ENCODE data around the gene SPATA18. TPM values are rescaled to one million over a fixed set of nuclear protein-coding genes. Genes with fewer than 3 reads are reported as not detected.

SPATA18 gene
- total RNA-seq, 2 donors from 2014 or later = 1.4 to 3.3 TPM

DNA sequence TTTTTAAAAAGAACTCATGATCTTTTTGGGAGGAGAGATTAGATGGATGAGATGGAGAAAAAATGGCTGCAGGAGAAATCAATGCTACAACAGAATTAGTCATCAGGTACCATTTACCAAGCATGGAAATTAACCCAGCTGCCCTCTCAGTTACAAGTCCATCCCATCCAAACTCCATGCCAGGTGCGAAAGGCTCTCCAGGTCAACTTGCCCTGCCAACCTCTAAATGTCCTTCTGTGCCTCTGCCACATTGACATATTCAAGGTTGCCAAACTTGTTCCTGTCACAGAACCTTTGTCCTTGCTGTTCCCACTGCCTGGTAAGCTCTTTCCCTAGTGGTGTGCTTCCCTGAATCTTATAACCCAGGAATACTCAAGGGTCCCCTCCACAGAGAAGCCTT is 7.2 kb downstream of the SPATA18 start:
- H3K27ac ChIP-seq (ENCODE audit: low read depth, low read length) = no peak overlapping the region
- no peak overlapping the region for H3K27ac Mint-ChIP-seq
- no peaks in the 10 kb centered on the region for H3K9me3 ChIP-seq (ENCODE audit: control insufficient read depth, low read length)
- 91 to 100% methylated on average over 1 of the region's 1 CpG for WGBS, 2 experiments (ENCODE audit: insufficient coverage in 1 of 2, insufficient read length in 1 of 2)
- no peak for DNase-seq
- peaks cover 6% of the 10 kb centered on the region for H3K27me3 Mint-ChIP-seq (ENCODE audit: insufficient read depth)
- H3K36me3 Mint-ChIP-seq (ENCODE audit: low read depth) = no peaks in the 10 kb centered on the region
- no peak overlapping the region for H3K4me3 ChIP-seq (ENCODE audit: low read length)
- no peak overlapping the region for H3K9ac ChIP-seq (ENCODE audit: extremely low read depth, low read length, poor library complexity, severe bottlenecking)
- H3K4me3 Mint-ChIP-seq = no peak overlapping the region
- TF ChIP-seq, protein P1, sequence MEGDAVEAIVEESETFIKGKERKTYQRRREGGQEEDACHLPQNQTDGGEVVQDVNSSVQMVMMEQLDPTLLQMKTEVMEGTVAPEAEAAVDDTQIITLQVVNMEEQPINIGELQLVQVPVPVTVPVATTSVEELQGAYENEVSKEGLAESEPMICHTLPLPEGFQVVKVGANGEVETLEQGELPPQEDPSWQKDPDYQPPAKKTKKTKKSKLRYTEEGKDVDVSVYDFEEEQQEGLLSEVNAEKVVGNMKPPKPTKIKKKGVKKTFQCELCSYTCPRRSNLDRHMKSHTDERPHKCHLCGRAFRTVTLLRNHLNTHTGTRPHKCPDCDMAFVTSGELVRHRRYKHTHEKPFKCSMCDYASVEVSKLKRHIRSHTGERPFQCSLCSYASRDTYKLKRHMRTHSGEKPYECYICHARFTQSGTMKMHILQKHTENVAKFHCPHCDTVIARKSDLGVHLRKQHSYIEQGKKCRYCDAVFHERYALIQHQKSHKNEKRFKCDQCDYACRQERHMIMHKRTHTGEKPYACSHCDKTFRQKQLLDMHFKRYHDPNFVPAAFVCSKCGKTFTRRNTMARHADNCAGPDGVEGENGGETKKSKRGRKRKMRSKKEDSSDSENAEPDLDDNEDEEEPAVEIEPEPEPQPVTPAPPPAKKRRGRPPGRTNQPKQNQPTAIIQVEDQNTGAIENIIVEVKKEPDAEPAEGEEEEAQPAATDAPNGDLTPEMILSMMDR (conservative IDR thresholded peaks at IDR 0.05) = no peak
- peaks cover under 1% of the 10 kb centered on the region for H3K27me3 ChIP-seq (ENCODE audit: control insufficient read depth, insufficient read depth, low read length, poor library complexity, severe bottlenecking)
- no peaks in the 10 kb centered on the region for H3K9me3 Mint-ChIP-seq
- peaks cover 3% of the 10 kb centered on the region for H3K4me1 ChIP-seq (ENCODE audit: control insufficient read depth, insufficient read depth, low read length)
- no peaks in the 10 kb centered on the region for H3K36me3 ChIP-seq (ENCODE audit: control insufficient read depth, insufficient read depth, low read length)
- peaks cover 8% of the 10 kb centered on the region for H3K4me1 Mint-ChIP-seq

DNA sequence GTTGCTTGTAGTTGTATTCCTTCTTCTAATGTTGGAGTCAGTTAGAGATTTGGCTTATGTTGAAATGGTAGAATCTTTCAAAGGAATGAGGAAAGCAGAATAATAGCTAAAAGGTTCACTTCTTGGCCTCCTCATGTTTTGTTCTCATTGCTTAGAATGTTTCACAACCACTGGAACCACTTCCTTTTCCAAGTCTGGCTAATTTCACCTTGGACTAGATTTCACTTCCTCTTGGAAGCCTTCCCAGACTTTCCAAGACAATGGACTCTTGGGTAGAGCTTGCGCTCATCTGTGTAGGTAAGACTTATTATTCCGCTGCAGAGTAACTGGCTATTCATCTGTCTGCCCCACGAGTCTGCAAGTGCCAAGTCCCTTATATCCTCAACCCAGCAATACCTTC is 8.3 kb downstream of the SPATA18 start:
- Histone ChIP-seq H3K4me1 (ENCODE audit: control insufficient read depth, insufficient read depth, low read length) (no peaks in the 10 kb centered on the region), H3K27me3 (ENCODE audit: control insufficient read depth, insufficient read depth, low read length, poor library complexity, severe bottlenecking) (no peaks in the 10 kb centered on the region), H3K9me3 (ENCODE audit: control insufficient read depth, low read length) (no peaks in the 10 kb centered on the region), H3K9ac (ENCODE audit: extremely low read depth, low read length, poor library complexity, severe bottlenecking) (no peak overlapping the region), H3K27ac (ENCODE audit: low read depth, low read length) (no peak overlapping the region), H3K4me3 (ENCODE audit: low read length) (no peak overlapping the region), H3K36me3 (ENCODE audit: control insufficient read depth, insufficient read depth, low read length) (no peaks in the 10 kb centered on the region)
- Mint-ChIP-seq H3K27me3 (ENCODE audit: insufficient read depth) (no peaks in the 10 kb centered on the region), H3K36me3 (ENCODE audit: low read depth) (no peaks in the 10 kb centered on the region), H3K4me3 (no peak overlapping the region), H3K4me1 (peaks cover 2% of the 10 kb centered on the region), H3K27ac (no peak overlapping the region), H3K9me3 (no peaks in the 10 kb centered on the region)
- TF ChIP-seq, protein P1 (conservative IDR thresholded peaks at IDR 0.05) = no peak
- DNase-seq = no peak
- WGBS, 2 experiments (ENCODE audit: insufficient coverage in 1 of 2, insufficient read length in 1 of 2) = 91% methylated on average over 3 of the region's 3 CpGs; no CpG with 5 or more reads in 1 of the 2 experiments

DNA sequence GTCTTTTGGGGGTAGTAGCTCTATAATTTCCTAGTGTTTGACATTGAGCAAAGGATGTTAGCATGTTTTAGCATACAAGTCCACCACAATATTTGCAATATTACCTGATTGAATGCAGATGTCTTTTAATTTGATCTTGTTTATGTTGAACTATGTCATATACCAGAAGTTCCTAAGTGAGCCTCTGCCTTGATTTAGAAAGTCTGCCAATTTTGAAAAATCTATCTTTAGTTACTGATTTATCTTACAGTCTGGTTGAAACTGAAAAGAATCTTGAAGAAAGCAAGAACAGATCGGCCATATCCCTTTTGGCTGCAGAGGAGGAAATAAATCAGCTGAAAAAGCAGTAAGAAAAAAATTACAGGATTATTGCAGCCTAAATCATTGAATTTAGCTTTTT is 18.5 kb downstream of the SPATA18 start:
- H3K4me1 ChIP-seq (ENCODE audit: control insufficient read depth, insufficient read depth, low read length) = no peaks in the 10 kb centered on the region
- H3K27ac Mint-ChIP-seq = no peak overlapping the region
- H3K4me1 Mint-ChIP-seq = peaks cover 7% of the 10 kb centered on the region
- no peak overlapping the region for H3K9ac ChIP-seq (ENCODE audit: extremely low read depth, low read length, poor library complexity, severe bottlenecking)
- DNase-seq = no peak
- 87% methylated on average over 1 of the region's 1 CpG; no CpG with 5 or more reads in 1 of the 2 experiments for WGBS, 2 experiments (ENCODE audit: insufficient coverage in 1 of 2, insufficient read length in 1 of 2)
- TF ChIP-seq, protein P1 (conservative IDR thresholded peaks at IDR 0.05) = no peak
- no peaks in the 10 kb centered on the region for H3K9me3 ChIP-seq (ENCODE audit: control insufficient read depth, low read length)
- no peak overlapping the region for H3K4me3 ChIP-seq (ENCODE audit: low read length)
- no peak overlapping the region for H3K4me3 Mint-ChIP-seq
- no peaks in the 10 kb centered on the region for H3K9me3 Mint-ChIP-seq
- no peaks in the 10 kb centered on the region for H3K27me3 ChIP-seq (ENCODE audit: control insufficient read depth, insufficient read depth, low read length, poor library complexity, severe bottlenecking)
- no peak overlapping the region for H3K27ac ChIP-seq (ENCODE audit: low read depth, low read length)
- peaks cover 3% of the 10 kb centered on the region for H3K27me3 Mint-ChIP-seq (ENCODE audit: insufficient read depth)
- H3K36me3 Mint-ChIP-seq (ENCODE audit: low read depth) = no peaks in the 10 kb centered on the region
- no peaks in the 10 kb centered on the region for H3K36me3 ChIP-seq (ENCODE audit: control insufficient read depth, insufficient read depth, low read length)
